ENCODE data around the gene AATK. TPM values are rescaled to one million over a fixed set of nuclear protein-coding genes. Genes with fewer than 3 reads are reported as not detected.

AATK gene
- total and polyA plus RNA-seq, 2 of the 13 experiments (the other 11 are each of a cell fraction or from before 2014, with no cell fraction given): 2.9 to 8.4 TPM

DNA sequence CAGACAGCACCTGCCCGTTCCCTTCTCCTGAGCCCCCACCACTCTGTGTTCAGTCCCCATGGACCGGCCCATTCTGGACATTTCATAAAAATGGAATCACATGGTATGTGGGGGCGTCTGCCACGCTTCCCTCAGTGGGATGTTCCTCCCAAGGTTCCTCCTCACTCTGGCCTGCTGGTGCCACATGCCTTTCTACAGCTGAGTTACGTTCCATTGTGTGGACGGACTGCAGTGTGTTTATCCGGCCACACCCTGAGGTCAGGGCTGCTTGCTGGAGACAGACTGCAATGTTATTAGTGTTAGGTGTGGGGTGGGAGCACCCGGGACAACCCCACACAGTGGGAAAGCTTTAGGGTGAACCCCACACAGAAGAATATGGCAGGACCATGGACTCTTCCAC, 5.9 kb upstream of the AATK start (continued):
- TF ChIP-seq SOX6 (IDR thresholded peaks at IDR 0.05): no peak
- peak; percentile 40 for TF ChIP-seq SOX6 (CRISPR knock-in tag; IDR thresholded peaks at IDR 0.05)
- TF ChIP-seq, protein P1, sequence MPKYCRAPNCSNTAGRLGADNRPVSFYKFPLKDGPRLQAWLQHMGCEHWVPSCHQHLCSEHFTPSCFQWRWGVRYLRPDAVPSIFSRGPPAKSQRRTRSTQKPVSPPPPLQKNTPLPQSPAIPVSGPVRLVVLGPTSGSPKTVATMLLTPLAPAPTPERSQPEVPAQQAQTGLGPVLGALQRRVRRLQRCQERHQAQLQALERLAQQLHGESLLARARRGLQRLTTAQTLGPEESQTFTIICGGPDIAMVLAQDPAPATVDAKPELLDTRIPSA (CRISPR knock-in tag; IDR thresholded peaks at IDR 0.05; ENCODE audit: borderline replicate concordance): no peak
- TF ChIP-seq, protein P2, sequence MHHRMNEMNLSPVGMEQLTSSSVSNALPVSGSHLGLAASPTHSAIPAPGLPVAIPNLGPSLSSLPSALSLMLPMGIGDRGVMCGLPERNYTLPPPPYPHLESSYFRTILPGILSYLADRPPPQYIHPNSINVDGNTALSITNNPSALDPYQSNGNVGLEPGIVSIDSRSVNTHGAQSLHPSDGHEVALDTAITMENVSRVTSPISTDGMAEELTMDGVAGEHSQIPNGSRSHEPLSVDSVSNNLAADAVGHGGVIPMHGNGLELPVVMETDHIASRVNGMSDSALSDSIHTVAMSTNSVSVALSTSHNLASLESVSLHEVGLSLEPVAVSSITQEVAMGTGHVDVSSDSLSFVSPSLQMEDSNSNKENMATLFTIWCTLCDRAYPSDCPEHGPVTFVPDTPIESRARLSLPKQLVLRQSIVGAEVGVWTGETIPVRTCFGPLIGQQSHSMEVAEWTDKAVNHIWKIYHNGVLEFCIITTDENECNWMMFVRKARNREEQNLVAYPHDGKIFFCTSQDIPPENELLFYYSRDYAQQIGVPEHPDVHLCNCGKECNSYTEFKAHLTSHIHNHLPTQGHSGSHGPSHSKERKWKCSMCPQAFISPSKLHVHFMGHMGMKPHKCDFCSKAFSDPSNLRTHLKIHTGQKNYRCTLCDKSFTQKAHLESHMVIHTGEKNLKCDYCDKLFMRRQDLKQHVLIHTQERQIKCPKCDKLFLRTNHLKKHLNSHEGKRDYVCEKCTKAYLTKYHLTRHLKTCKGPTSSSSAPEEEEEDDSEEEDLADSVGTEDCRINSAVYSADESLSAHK (CRISPR knock-in tag; IDR thresholded peaks at IDR 0.05; ENCODE audit: borderline replicate concordance): no peak
- no peak for TF ChIP-seq SRY (CRISPR knock-in tag; IDR thresholded peaks at IDR 0.05)

DNA sequence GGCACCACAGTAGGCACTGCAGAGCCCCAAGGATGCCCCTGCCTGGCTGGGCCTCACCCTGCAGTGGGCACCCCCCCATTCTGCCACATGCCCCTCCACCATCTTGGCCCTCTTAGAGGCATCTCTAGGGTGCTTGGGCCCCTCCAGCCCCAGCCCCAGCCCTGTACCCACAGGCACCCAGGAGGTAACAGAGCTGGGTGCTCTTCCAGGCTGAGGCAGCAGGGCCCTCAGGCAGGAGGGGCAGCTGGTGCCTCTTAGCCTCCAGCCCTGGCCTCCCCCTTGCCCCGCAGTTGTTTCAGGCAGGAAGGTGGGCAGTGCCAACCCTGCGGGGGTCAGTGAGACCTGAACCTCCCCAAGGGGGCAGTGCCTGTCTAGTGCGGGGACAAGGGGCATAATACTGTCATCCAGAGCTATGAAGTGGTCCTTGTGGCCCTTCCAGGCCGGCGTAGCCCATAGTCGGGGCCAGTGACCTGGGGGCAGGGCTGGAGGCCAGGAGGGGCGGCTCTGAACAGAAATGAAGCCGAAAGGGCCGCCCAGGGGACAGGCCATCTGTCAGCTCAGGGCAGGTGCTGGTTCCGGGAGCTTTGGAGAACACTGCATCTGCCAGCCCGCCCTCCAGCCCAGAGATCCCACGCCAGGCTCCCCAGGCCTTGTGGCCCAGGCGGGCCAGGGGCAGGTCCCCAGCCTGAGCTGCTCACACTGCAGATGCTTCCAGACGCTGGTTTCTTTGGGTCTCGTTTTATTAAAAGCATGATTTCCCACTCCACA, 4.9 kb upstream of the AATK start:
- FAIRE-seq (no peak), DNase-seq (ENCODE audit: low spot score) (no peak), ATAC-seq (peak; percentile 14)
- intact Hi-C loops (cut with micrococcal nuclease; ENCODE audit: unreplicated experiment): no loop called here
- no peaks in the 10 kb centered on the region for H4K20me1 ChIP-seq (ENCODE audit: insufficient read depth, low read length)
- no peaks in the 10 kb centered on the region for H3K36me3 ChIP-seq (replicated peaks in 1 of 2; ENCODE audit: control insufficient read depth in 1 of 2, insufficient read depth in 2 of 2, low read length in 2 of 2)
- POLR2A ChIA-PET: interaction anchor here (0.5 to 1.3 kb wide), 2 partner anchors 9 to 50 kb away, joined by 3 read pairs; no protein-coding TSS in a partner anchor
- BruUV-seq (replicated peaks): no TSS peak
- H3K79me2 ChIP-seq (ENCODE audit: insufficient read depth, low read length): no peaks in the 10 kb centered on the region
- no peak overlapping the region for H3K4me3 ChIP-seq (replicated peaks in 1 of 3; ENCODE audit: insufficient read depth in 1 of 3, low read depth in 2 of 3, low read length in 3 of 3)
- peaks cover 30% of the 10 kb centered on the region for H3K4me1 ChIP-seq (ENCODE audit: insufficient read depth, low read length)
- CTCF ChIA-PET (ENCODE audit: low intra/inter-chr PET ratio, low total read pairs): no interaction called here
- in situ Hi-C loops (cut with HindIII; ENCODE audit: extremely low pct_ligation_motif_present, low pct_unique_long_range_greater_than_20kb): no loop called here
- H3K4me2 ChIP-seq (ENCODE audit: low read depth, low read length): no peak overlapping the region
- H3K27ac ChIP-seq (ENCODE audit: extremely low read length, insufficient read depth, low read length): no peak overlapping the region
- H3K9ac ChIP-seq (ENCODE audit: insufficient read depth, low read depth, low read length): no peak overlapping the region
- no peaks in the 10 kb centered on the region for H3K9me3 ChIP-seq (ENCODE audit: low read length)
- H3K27me3 ChIP-seq (ENCODE audit: control insufficient read depth in 1 of 2, insufficient read depth in 2 of 2, low read length in 2 of 2): peaks cover 0 to 11% of the 10 kb centered on the region in 2 experiments; a peak in 2 of 5 replicates
- 57% methylated on average over 5 of the region's 15 CpGs for WGBS (ENCODE audit: low lambda C conversion rate)
- no peak overlapping the region for H2AFZ ChIP-seq (ENCODE audit: low read length)
- TF ChIP-seq ZNF670 (CRISPR knock-in tag; IDR thresholded peaks at IDR 0.05; ENCODE audit: borderline replicate concordance) (no peak), MEIS2 (CRISPR knock-in tag; IDR thresholded peaks at IDR 0.05) (no peak), HNRNPL (IDR thresholded peaks at IDR 0.05; ENCODE audit: low read depth, low read length) (peak; percentile 90), POLR2AphosphoS5 (IDR thresholded peaks at IDR 0.05; ENCODE audit: low read depth, low read length) (peak; percentile 35; the same call in 1 of the 2 replicates), ZNF850 (CRISPR knock-in tag; conservative IDR thresholded peaks at IDR 0.05) (no peak), SRSF4 (IDR thresholded peaks at IDR 0.05; ENCODE audit: low read depth, low read length, poor library complexity, severe bottlenecking) (no peak), PCBP1 (IDR thresholded peaks at IDR 0.05; ENCODE audit: borderline replicate concordance, low read depth, low read length) (0 out of 2 replicates have a peak, but pooled peaks have one; percentile 55)
- TF ChIP-seq, protein P3, sequence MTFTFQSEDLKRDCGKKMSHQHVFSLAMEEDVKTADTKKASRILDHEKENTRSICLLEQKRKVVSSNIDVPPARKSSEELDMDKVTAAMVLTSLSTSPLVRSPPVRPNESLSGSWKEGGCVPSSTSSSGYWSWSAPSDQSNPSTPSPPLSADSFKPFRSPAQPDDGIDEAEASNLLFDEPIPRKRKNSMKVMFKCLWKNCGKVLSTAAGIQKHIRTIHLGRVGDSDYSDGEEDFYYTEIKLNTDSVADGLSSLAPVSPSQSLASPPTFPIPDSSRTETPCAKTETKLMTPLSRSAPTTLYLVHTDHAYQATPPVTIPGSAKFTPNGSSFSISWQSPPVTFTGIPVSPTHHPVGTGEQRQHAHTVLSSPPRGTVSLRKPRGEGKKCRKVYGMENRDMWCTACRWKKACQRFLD (CRISPR knock-in tag; IDR thresholded peaks at IDR 0.05; ENCODE audit: borderline replicate concordance): no peak
- TF ChIP-seq, protein P4, sequence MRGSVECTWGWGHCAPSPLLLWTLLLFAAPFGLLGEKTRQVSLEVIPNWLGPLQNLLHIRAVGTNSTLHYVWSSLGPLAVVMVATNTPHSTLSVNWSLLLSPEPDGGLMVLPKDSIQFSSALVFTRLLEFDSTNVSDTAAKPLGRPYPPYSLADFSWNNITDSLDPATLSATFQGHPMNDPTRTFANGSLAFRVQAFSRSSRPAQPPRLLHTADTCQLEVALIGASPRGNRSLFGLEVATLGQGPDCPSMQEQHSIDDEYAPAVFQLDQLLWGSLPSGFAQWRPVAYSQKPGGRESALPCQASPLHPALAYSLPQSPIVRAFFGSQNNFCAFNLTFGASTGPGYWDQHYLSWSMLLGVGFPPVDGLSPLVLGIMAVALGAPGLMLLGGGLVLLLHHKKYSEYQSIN (CRISPR knock-in tag; IDR thresholded peaks at IDR 0.05; ENCODE audit: borderline replicate concordance): no peak
- TF ChIP-seq, protein P5, sequence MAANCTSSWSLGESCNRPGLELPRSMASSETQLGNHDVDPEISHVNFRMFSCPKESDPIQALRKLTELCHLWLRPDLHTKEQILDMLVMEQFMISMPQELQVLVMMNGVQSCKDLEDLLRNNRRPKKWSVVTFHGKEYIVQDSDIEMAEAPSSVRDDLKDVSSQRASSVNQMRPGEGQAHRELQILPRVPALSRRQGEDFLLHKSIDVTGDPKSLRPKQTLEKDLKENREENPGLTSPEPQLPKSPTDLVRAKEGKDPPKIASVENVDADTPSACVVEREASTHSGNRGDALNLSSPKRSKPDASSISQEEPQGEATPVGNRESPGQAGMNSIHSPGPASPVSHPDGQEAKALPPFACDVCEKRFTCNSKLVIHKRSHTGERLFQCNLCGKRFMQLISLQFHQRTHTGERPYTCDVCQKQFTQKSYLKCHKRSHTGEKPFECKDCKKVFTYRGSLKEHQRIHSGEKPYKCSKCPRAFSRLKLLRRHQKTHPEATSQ (CRISPR knock-in tag; IDR thresholded peaks at IDR 0.05; ENCODE audit: borderline replicate concordance): no peak

All from HepG2 (cell line).